Measurements from ENCODE around the gene C2orf72. TPM values are rescaled to one million over a fixed set of nuclear protein-coding genes. Genes with fewer than 3 reads are reported as not detected.

The C2orf72 gene
- total and polyA plus RNA-seq, 10 of the 15 experiments (the other 5 are each of a cell fraction or from before 2014, with no cell fraction given) = under 0.01 to 0.29 (median 0.10) TPM; not detected in 6

- no peak for TF ChIP-seq ZNF217 (IDR thresholded peaks at IDR 0.05)
- no peak for TF ChIP-seq CBFB (IDR thresholded peaks at IDR 0.05; ENCODE audit: low read depth)
- no peak for TF ChIP-seq NFXL1 (IDR thresholded peaks at IDR 0.05; ENCODE audit: borderline replicate concordance)
- TF ChIP-seq CHD4 (IDR thresholded peaks at IDR 0.05) = no peak
- no peak for TF ChIP-seq ESRRA (IDR thresholded peaks at IDR 0.05; ENCODE audit: low read length)
Measured at GRCh38 chr2:230990131-230990898, 47.0 kb upstream of the C2orf72 start (continued).

GRCh38 chr2:230990899-230991150 is 46.5 kb upstream of the C2orf72 start:
- ChIA-PET RAD21 (ENCODE audit: unreplicated experiment) (interaction anchor here (10.9 kb wide), 1 partner anchor 63 kb away, joined by 261 read pairs; the partner anchor contains the start of gene GPR55), SMC1A (ENCODE audit: uncharacterized antibody, unreplicated experiment) (no interaction called here), POLR2A (no interaction called here), CTCF (interaction anchor here (0.6 to 10.9 kb wide), 4 partner anchors 41 to 166 kb away, joined by 3 to 372 read pairs (median 32); no protein-coding TSS in a partner anchor)
- intact Hi-C loops (cut with micrococcal nuclease; ENCODE audit: unreplicated experiment) = no loop called here
- BruUV-seq (replicated peaks) = no TSS peak
- H4K20me1 ChIP-seq (ENCODE audit: control insufficient read depth, insufficient read depth) = no peaks in the 10 kb centered on the region
- no peaks in the 10 kb centered on the region; the same call in 2 of the 3 replicates for H3K9me3 ChIP-seq (replicated peaks; ENCODE audit: control insufficient read depth, insufficient read depth, low read length)
- H3K9ac ChIP-seq (ENCODE audit: control insufficient read depth, insufficient read depth, low read length) = no peak overlapping the region
- in situ Hi-C loops (cut with MboI) = no loop called here
- no peak overlapping the region for H3K4me3 ChIP-seq
- H2AFZ ChIP-seq (ENCODE audit: control insufficient read depth, low read depth, low read length) = no peak overlapping the region
- peaks cover 11% of the 10 kb centered on the region for H3K4me1 ChIP-seq (ENCODE audit: control insufficient read depth, insufficient read depth, low read length)
- peaks cover 13% of the 10 kb centered on the region for H3K79me2 ChIP-seq (ENCODE audit: control insufficient read depth, insufficient read depth, low read length)
- no peak for ATAC-seq
- no peak for FAIRE-seq
- WGBS (ENCODE audit: insufficient coverage, insufficient replicate concordance, low lambda C conversion rate, missing lambda C conversion rate) = 89% methylated on average over 14 of the region's 27 CpGs
- DNase-seq (ENCODE audit: low read depth, low spot score) = no peak
- no peak overlapping the region for H3K27ac ChIP-seq (ENCODE audit: control insufficient read depth, insufficient read depth)
- H3K4me2 ChIP-seq (ENCODE audit: control insufficient read depth, insufficient read depth) = no peak overlapping the region
- no peaks in the 10 kb centered on the region for H3K36me3 ChIP-seq (ENCODE audit: control insufficient read depth in 2 of 2, insufficient read depth in 2 of 2, low read length in 1 of 2)
- H3K27me3 ChIP-seq (replicated peaks in 1 of 2; ENCODE audit: control insufficient read depth in 2 of 2, insufficient read depth in 2 of 2, low read length in 1 of 2) = no peaks in the 10 kb centered on the region; a peak in 1 of 4 replicates
- TF ChIP-seq SPI1 (IDR thresholded peaks at IDR 0.05; ENCODE audit: borderline replicate concordance, insufficient read depth, low read depth, low read length) = no peak
- TF ChIP-seq MLLT1 (IDR thresholded peaks at IDR 0.05) = no peak
- TF ChIP-seq GATAD2B (conservative IDR thresholded peaks at IDR 0.05; ENCODE audit: low read depth) = no peak
- TF ChIP-seq MXI1 (IDR thresholded peaks at IDR 0.05; ENCODE audit: low read depth, low read length) = no peak
- TF ChIP-seq, protein P1, sequence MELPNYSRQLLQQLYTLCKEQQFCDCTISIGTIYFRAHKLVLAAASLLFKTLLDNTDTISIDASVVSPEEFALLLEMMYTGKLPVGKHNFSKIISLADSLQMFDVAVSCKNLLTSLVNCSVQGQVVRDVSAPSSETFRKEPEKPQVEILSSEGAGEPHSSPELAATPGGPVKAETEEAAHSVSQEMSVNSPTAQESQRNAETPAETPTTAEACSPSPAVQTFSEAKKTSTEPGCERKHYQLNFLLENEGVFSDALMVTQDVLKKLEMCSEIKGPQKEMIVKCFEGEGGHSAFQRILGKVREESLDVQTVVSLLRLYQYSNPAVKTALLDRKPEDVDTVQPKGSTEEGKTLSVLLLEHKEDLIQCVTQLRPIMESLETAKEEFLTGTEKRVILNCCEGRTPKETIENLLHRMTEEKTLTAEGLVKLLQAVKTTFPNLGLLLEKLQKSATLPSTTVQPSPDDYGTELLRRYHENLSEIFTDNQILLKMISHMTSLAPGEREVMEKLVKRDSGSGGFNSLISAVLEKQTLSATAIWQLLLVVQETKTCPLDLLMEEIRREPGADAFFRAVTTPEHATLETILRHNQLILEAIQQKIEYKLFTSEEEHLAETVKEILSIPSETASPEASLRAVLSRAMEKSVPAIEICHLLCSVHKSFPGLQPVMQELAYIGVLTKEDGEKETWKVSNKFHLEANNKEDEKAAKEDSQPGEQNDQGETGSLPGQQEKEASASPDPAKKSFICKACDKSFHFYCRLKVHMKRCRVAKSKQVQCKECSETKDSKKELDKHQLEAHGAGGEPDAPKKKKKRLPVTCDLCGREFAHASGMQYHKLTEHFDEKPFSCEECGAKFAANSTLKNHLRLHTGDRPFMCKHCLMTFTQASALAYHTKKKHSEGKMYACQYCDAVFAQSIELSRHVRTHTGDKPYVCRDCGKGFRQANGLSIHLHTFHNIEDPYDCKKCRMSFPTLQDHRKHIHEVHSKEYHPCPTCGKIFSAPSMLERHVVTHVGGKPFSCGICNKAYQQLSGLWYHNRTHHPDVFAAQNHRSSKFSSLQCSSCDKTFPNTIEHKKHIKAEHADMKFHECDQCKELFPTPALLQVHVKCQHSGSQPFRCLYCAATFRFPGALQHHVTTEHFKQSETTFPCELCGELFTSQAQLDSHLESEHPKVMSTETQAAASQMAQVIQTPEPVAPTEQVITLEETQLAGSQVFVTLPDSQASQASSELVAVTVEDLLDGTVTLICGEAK (IDR thresholded peaks at IDR 0.05; ENCODE audit: borderline replicate concordance) = no peak
- TF ChIP-seq, protein P2, sequence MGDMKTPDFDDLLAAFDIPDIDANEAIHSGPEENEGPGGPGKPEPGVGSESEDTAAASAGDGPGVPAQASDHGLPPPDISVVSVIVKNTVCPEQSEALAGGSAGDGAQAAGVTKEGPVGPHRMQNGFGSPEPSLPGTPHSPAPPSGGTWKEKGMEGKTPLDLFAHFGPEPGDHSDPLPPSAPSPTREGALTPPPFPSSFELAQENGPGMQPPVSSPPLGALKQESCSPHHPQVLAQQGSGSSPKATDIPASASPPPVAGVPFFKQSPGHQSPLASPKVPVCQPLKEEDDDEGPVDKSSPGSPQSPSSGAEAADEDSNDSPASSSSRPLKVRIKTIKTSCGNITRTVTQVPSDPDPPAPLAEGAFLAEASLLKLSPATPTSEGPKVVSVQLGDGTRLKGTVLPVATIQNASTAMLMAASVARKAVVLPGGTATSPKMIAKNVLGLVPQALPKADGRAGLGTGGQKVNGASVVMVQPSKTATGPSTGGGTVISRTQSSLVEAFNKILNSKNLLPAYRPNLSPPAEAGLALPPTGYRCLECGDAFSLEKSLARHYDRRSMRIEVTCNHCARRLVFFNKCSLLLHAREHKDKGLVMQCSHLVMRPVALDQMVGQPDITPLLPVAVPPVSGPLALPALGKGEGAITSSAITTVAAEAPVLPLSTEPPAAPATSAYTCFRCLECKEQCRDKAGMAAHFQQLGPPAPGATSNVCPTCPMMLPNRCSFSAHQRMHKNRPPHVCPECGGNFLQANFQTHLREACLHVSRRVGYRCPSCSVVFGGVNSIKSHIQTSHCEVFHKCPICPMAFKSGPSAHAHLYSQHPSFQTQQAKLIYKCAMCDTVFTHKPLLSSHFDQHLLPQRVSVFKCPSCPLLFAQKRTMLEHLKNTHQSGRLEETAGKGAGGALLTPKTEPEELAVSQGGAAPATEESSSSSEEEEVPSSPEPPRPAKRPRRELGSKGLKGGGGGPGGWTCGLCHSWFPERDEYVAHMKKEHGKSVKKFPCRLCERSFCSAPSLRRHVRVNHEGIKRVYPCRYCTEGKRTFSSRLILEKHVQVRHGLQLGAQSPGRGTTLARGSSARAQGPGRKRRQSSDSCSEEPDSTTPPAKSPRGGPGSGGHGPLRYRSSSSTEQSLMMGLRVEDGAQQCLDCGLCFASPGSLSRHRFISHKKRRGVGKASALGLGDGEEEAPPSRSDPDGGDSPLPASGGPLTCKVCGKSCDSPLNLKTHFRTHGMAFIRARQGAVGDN (IDR thresholded peaks at IDR 0.05) = no peak
- TF ChIP-seq BRCA1 (IDR thresholded peaks at IDR 0.05; ENCODE audit: low read depth, low read length) = no peak
- no peak for TF ChIP-seq ZNF207 (IDR thresholded peaks at IDR 0.05; ENCODE audit: borderline replicate concordance)
- no peak for TF ChIP-seq ATF7 (IDR thresholded peaks at IDR 0.05; ENCODE audit: low read depth)

Data from GM12878 (cell line).